Osteoblast (primary cell): ENCODE measurements around the gene TACC2. TPM values are rescaled to one million over a fixed set of nuclear protein-coding genes. Genes with fewer than 3 reads are reported as not detected.

Experiments used
- DNase-seq: peaks from one replicate; pipeline ENCODE4 v3.0.0; 2011; ENCODE audit warnings: low spot score, mixed read lengths; ENCODE audit not compliant: insufficient read length; ENCODE audit errors: missing footprints
- H2AFZ ChIP-seq: 2 replicates; pipeline ENCODE4 v1.6.0; 2011; ENCODE audit warnings: mild to moderate bottlenecking, low read length
- H3K27ac ChIP-seq: 2 replicates; pipeline ENCODE4 v1.5.1; 2011; ENCODE audit warnings: mild to moderate bottlenecking, low read depth, low read length, moderate library complexity
- H3K27me3 ChIP-seq: 2 replicates; pipeline ENCODE4 v1.6.0; 2012; ENCODE audit warnings: mild to moderate bottlenecking, control low read depth, inconsistent platforms, low read length, moderate library complexity; ENCODE audit not compliant: insufficient read depth
- H3K36me3 ChIP-seq: 2 replicates; pipeline ENCODE4 v1.5.1; 2011; ENCODE audit warnings: mild to moderate bottlenecking, low read length, control low read depth, moderate library complexity; ENCODE audit not compliant: insufficient read depth
- H3K4me1 ChIP-seq: 2 replicates; pipeline ENCODE4 v1.5.1; 2011; ENCODE audit warnings: mild to moderate bottlenecking, low read length, control low read depth, moderate library complexity; ENCODE audit not compliant: insufficient read depth
- H3K4me2 ChIP-seq: 2 replicates; pipeline ENCODE4 v1.6.0; 2011; ENCODE audit warnings: mild to moderate bottlenecking, low read length; ENCODE audit not compliant: insufficient read depth
- H3K4me3 ChIP-seq: fragments of 200-600 bp; sonication (generic); 3 replicates; pipeline ENCODE4 v1.5.1; 2012; ENCODE audit warnings: mild to moderate bottlenecking, low read length, inconsistent platforms; ENCODE audit not compliant: insufficient read depth
- H3K79me2 ChIP-seq: 2 replicates; pipeline ENCODE4 v1.6.0; 2012; ENCODE audit warnings: mild to moderate bottlenecking, low read length, control low read depth, inconsistent platforms; ENCODE audit not compliant: insufficient read depth
- H3K9me3 ChIP-seq: 2 replicates; pipeline ENCODE4 v1.5.1; 2011; ENCODE audit warnings: low read depth, low read length, control low read depth
- H4K20me1 ChIP-seq: 2 replicates; pipeline ENCODE4 v1.6.0; 2012; ENCODE audit warnings: mild to moderate bottlenecking, low read length, control low read depth; ENCODE audit not compliant: insufficient read depth
- total RNA-seq: library from RNA; depleted of rRNA; stranded (reverse); fragments of >200 nt; gene quantifications from 2 replicates; pipeline ENCODE4 v1.2.3, GENCODE V29; 2012
- TF ChIP-seq, protein P1 (sequence below): IDR thresholded peaks from 2 replicates; pipeline ENCODE4 v1.5.1; 2011; ENCODE audit warnings: mild to moderate bottlenecking, low read depth, low read length, moderate library complexity; ENCODE audit errors: extremely low read depth

Gene TACC2
- total RNA-seq, 1 donor, result 5.8 TPM

DNA sequence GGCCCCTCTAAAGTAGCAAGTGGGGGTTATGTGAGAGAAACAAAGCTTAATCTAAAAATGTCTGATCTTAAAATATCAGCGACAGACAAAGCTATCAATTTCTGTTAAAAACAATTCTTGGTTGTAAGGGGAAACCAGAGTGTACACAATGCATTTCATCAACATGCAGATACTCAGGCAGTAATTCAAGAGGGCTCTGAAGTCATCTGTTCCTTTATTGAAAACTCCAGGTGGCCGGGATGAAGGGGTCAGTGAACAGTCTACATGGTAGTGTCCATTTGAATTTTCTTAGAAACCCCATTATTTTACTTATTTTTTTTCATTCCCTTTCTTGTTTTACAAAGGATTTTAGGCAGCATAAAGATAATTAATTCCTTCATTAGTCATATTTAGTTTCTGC lies 245.5 kb downstream of the TACC2 start:
- TF ChIP-seq, protein P1, sequence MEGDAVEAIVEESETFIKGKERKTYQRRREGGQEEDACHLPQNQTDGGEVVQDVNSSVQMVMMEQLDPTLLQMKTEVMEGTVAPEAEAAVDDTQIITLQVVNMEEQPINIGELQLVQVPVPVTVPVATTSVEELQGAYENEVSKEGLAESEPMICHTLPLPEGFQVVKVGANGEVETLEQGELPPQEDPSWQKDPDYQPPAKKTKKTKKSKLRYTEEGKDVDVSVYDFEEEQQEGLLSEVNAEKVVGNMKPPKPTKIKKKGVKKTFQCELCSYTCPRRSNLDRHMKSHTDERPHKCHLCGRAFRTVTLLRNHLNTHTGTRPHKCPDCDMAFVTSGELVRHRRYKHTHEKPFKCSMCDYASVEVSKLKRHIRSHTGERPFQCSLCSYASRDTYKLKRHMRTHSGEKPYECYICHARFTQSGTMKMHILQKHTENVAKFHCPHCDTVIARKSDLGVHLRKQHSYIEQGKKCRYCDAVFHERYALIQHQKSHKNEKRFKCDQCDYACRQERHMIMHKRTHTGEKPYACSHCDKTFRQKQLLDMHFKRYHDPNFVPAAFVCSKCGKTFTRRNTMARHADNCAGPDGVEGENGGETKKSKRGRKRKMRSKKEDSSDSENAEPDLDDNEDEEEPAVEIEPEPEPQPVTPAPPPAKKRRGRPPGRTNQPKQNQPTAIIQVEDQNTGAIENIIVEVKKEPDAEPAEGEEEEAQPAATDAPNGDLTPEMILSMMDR, result no peak
- no peak for DNase-seq
- no peak overlapping the region for H3K27ac ChIP-seq

DNA sequence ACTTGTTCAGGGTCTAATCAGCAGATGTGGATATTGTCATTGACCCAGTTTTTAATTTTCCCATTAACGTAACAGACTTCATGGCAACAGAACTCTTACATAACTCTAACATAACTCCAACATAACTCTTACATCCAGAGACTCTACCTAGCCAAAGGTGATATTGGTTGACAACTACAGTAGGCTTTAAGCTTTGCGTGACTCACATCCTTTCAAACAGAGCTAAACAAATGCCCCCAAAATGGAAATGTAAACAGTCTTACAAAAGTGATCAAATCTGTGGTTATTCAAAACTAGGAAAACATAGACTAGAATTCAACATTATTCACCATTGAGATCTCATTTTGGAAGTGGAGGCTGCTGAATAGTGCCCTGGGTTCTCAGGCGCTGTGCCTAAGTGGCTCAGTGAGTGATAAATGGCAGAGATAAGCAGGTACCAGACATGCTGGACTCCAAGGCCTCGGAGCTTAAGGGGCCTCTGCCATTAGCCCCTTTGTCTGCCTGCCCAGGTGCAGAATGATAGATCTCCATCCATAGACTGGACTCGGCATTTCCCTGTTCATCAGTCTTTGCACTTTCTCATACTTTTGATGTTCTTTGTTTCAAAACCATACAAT lies 247.8 kb downstream of the TACC2 start:
- H3K27ac ChIP-seq, result no peak overlapping the region
- H3K36me3 ChIP-seq, result no peaks in the 10 kb centered on the region
- no peaks in the 10 kb centered on the region for H3K27me3 ChIP-seq
- no peak overlapping the region for H2AFZ ChIP-seq
- no peak for DNase-seq
- H3K4me1 ChIP-seq, result peaks cover 8% of the 10 kb centered on the region
- no peaks in the 10 kb centered on the region for H3K9me3 ChIP-seq
- no peak overlapping the region for H3K4me3 ChIP-seq
- no peaks in the 10 kb centered on the region for H3K79me2 ChIP-seq
- H4K20me1 ChIP-seq, result no peaks in the 10 kb centered on the region
- TF ChIP-seq, protein P1, result no peak
- H3K4me2 ChIP-seq, result no peak overlapping the region

More for the DNA sequence above, 245.5 kb downstream of the TACC2 start:
- Histone ChIP-seq H3K4me2 (no peak overlapping the region), H3K27me3 (no peaks in the 10 kb centered on the region), H3K79me2 (no peaks in the 10 kb centered on the region), H3K36me3 (no peaks in the 10 kb centered on the region), H3K9me3 (no peaks in the 10 kb centered on the region), H3K4me3 (no peak overlapping the region), H2AFZ (no peak overlapping the region), H3K4me1 (peaks cover 8% of the 10 kb centered on the region), H4K20me1 (no peaks in the 10 kb centered on the region)

- Histone ChIP-seq H3K36me3 (no peaks in the 10 kb centered on the region), H3K79me2 (no peaks in the 10 kb centered on the region), H3K27me3 (no peaks in the 10 kb centered on the region), H3K4me2 (no peak overlapping the region), H4K20me1 (no peaks in the 10 kb centered on the region), H3K4me1 (peaks cover 8% of the 10 kb centered on the region), H3K9me3 (no peaks in the 10 kb centered on the region), H3K27ac (no peak overlapping the region), H2AFZ (no peak overlapping the region), H3K4me3 (no peak overlapping the region)
- TF ChIP-seq, protein P1, result no peak
- no peak for DNase-seq
These were observed 248.5 kb downstream of the TACC2 start for GRCh38 chr10:122237331-122237990.

DNA sequence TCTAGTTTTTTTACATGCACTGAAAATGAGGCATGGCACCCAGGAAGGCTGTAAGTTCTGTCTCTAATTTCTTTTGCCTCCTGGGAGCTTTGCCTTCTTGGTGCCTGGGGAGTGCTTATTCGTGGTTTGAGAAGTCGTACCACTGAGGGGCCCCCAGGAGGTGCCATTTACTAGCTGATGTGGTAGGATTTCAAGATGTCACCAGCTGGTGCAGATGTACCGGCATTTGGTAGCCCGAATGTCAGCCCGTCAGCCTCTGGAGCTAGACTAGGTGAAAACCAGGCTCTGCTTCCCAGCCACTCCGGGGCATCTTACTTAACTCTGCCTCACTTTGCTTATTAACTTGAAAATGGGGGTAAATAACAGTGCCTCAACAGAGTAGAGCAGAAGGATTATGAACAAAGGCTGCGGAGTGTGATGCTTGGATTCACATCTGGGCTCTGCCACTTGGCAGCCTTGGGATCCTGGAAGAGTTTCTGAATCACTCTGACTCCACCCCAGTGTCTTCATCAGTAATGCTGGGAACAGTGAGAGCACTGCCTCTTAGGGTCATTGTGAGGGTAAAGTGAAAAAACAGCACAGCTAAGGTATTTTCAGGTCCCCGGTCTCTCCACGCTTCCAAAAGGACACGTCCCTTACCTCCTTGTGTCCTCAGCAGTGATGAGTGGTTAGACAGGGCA lies 250.8 kb downstream of the TACC2 start:
- no peak overlapping the region for H2AFZ ChIP-seq
- no peak overlapping the region for H3K4me3 ChIP-seq
- H3K79me2 ChIP-seq, result no peaks in the 10 kb centered on the region
- no peaks in the 10 kb centered on the region for H4K20me1 ChIP-seq
- H3K9me3 ChIP-seq, result no peaks in the 10 kb centered on the region
- no peak overlapping the region for H3K27ac ChIP-seq
- H3K4me2 ChIP-seq, result no peak overlapping the region
- H3K36me3 ChIP-seq, result no peaks in the 10 kb centered on the region
- DNase-seq, result peak; percentile 93
- H3K27me3 ChIP-seq, result no peaks in the 10 kb centered on the region
- H3K4me1 ChIP-seq, result no peaks in the 10 kb centered on the region
- TF ChIP-seq, protein P1, result no peak
